SK-N-SH (cell line): Measurements from ENCODE around the gene PLD3. TPM values are rescaled to one million over a fixed set of nuclear protein-coding genes. Genes with fewer than 3 reads are reported as not detected.

Experiments used
- CTCF ChIA-PET: fragments of 300-600, 350-600 bp; formaldehyde crosslinking; extraction: SDS; loops from one replicate; lab custom pipeline; 2021; lab: Yijun Ruan, JAX
- POLR2A ChIA-PET: fragments of 350-600 bp; sonication (Branson Sonifier 250); formaldehyde crosslinking; extraction: SDS; loops from one replicate; lab custom pipeline; 2020; ENCODE audit warnings: antibody characterized with exemption, inconsistent platforms; lab: Yijun Ruan, JAX
- DNase-seq: peaks from one replicate; pipeline ENCODE4 v3.0.0; 2012
- H2AFZ ChIP-seq: fragments of 200-600 bp; sonication (generic); 2 replicates; pipeline ENCODE4 v1.8.1; 2016; ENCODE audit warnings: antibody characterized with exemption, mild to moderate bottlenecking, low read depth
- H3F3A ChIP-seq: fragments of 200-600 bp; sonication (generic); replicated peaks from 2 replicates; pipeline ENCODE3; 2016; ENCODE audit warnings: antibody characterized with exemption, mild to moderate bottlenecking; ENCODE audit not compliant: insufficient read depth
- H3K27ac ChIP-seq, 2 experiments: fragments of 200-500 bp in 1 of 2; fragments of 200-600 bp in 1 of 2; sonication (Bioruptor generic) in 1 of 2; sonication (generic), shearing (Covaris generic) in 1 of 2; 2 replicates each; pipeline versions ENCODE4 v1.5.1 to v1.6.1; 2014 to 2016; ENCODE audit warnings: low read depth in 2 of 2, inconsistent platforms in 1 of 2, low read length in 1 of 2, mild to moderate bottlenecking in 1 of 2, mixed read lengths in 1 of 2
- H3K27me3 ChIP-seq: fragments of 200-600 bp; sonication (generic), shearing (Covaris generic); 2 replicates; pipeline ENCODE4 v1.6.1; 2016; ENCODE audit warnings: mixed run types; ENCODE audit not compliant: insufficient read depth
- H3K36me3 ChIP-seq, 2 experiments: fragments of 200-500 bp in 1 of 2; fragments of 200-600 bp in 1 of 2; sonication (Bioruptor generic) in 1 of 2; sonication (generic) in 1 of 2; replicated peaks in 1 of 2; 2 replicates each; pipeline versions ENCODE3 to v1.5.1; 2014 to 2016; ENCODE audit warnings: low read length in 1 of 2, mild to moderate bottlenecking in 1 of 2; ENCODE audit not compliant: insufficient read depth in 2 of 2, control insufficient read depth in 1 of 2
- H3K4me1 ChIP-seq, 2 experiments: fragments of 200-500 bp in 1 of 2; fragments of 200-600 bp in 1 of 2; sonication (Bioruptor generic) in 1 of 2; sonication (generic), shearing (Covaris generic) in 1 of 2; 2 replicates each; pipeline versions ENCODE4 v1.5.1 to v1.6.1; 2014 to 2016; ENCODE audit warnings: low read depth in 1 of 2, low read length in 1 of 2, mixed run types in 1 of 2; ENCODE audit not compliant: insufficient read depth in 2 of 2, control insufficient read depth in 1 of 2
- H3K4me2 ChIP-seq: fragments of 200-600 bp; sonication (generic), shearing (Covaris generic); 2 replicates; pipeline ENCODE4 v1.6.1; 2017; ENCODE audit warnings: mixed run types
- H3K4me3 ChIP-seq, 2 experiments: fragments of 200-500 bp in 1 of 2; fragments of 200-600 bp in 1 of 2; sonication (Bioruptor generic) in 1 of 2; sonication (generic), shearing (Covaris generic) in 1 of 2; 2 replicates each; pipeline versions ENCODE4 v1.5.1 to v1.8.1; 2014 to 2016; ENCODE audit warnings: low read depth in 2 of 2, inconsistent platforms in 1 of 2, low read length in 1 of 2, mild to moderate bottlenecking in 1 of 2, mixed read lengths in 1 of 2, moderate library complexity in 1 of 2
- H3K79me2 ChIP-seq: fragments of 200-600 bp; sonication (generic); 2 replicates; pipeline ENCODE4 v1.8.1; 2017; ENCODE audit warnings: mild to moderate bottlenecking; ENCODE audit not compliant: insufficient read depth
- H3K9ac ChIP-seq: fragments of 200-600 bp; sonication (generic); 2 replicates; pipeline ENCODE4 v1.6.1; 2017; ENCODE audit warnings: mixed run types
- H3K9me2 ChIP-seq: fragments of 200-600 bp; sonication (generic); 2 replicates; pipeline ENCODE4 v1.6.1; 2017; ENCODE audit warnings: mixed run types
- H3K9me3 ChIP-seq: fragments of 200-600 bp; sonication (generic); 2 replicates; pipeline ENCODE4 v1.6.1; 2017; ENCODE audit warnings: mixed run types, mild to moderate bottlenecking, moderate library complexity
- H4K20me1 ChIP-seq: fragments of 200-600 bp; sonication (generic); 2 replicates; pipeline ENCODE4 v1.6.1; 2017; ENCODE audit warnings: mild to moderate bottlenecking, mixed run types; ENCODE audit not compliant: insufficient read depth
- CHD2 ChIP-seq: fragments of 150-350 bp; IDR thresholded peaks from 2 replicates; pipeline ENCODE4 v1.6.1; 2018; ENCODE audit warnings: low read length; ENCODE audit not compliant: partially characterized antibody
- ELF1 ChIP-seq: IDR thresholded peaks from 2 replicates; pipeline ENCODE4 v1.4.0; 2012
- EP300 ChIP-seq, 2 experiments: IDR thresholded peaks; 2 replicates each; pipeline versions ENCODE4 v1.4.0 to v1.6.1; 2012; ENCODE audit warnings: borderline replicate concordance in 1 of 2, low read depth in 1 of 2, low read length in 1 of 2
- EZH2phosphoT487 ChIP-seq: fragments of 200-600 bp; sonication (generic); IDR thresholded peaks from 2 replicates; pipeline ENCODE4 v1.6.1; 2017; ENCODE audit warnings: low read depth, mixed run types, mild to moderate bottlenecking, antibody characterized with exemption, moderate library complexity, borderline replicate concordance
- FOXJ3 ChIP-seq: sonication (generic); formaldehyde crosslinking; IDR thresholded peaks from 2 replicates; pipeline ENCODE4 v1.5.1; 2020; ENCODE audit warnings: mild to moderate bottlenecking, missing genetic modification reagents
- JUND ChIP-seq: IDR thresholded peaks from 2 replicates; pipeline ENCODE4 v1.4.0; 2012
- MXI1 ChIP-seq: IDR thresholded peaks from 2 replicates; pipeline ENCODE4 v1.6.1; 2012; ENCODE audit warnings: mild to moderate bottlenecking, low read depth, low read length, improper control_type of control experiment
- NFIC ChIP-seq: IDR thresholded peaks from 2 replicates; pipeline ENCODE4 v1.4.0; 2012; ENCODE audit warnings: borderline replicate concordance
- NRF1 ChIP-seq: IDR thresholded peaks from 2 replicates; pipeline ENCODE4 v1.6.1; 2012; ENCODE audit warnings: low read depth, mild to moderate bottlenecking, low read length
- POLR2AphosphoS5 ChIP-seq: IDR thresholded peaks from 2 replicates; pipeline ENCODE4 v1.6.1; 2012; ENCODE audit warnings: low read depth, low read length
- RAD21 ChIP-seq: IDR thresholded peaks from 2 replicates; pipeline ENCODE4 v1.6.1; 2012; ENCODE audit warnings: mild to moderate bottlenecking, low read length
- RCOR1 ChIP-seq: fragments of 150-350 bp; IDR thresholded peaks from 2 replicates; pipeline ENCODE4 v1.6.1; 2017; ENCODE audit warnings: antibody characterized with exemption, low read length
- RFX5 ChIP-seq: IDR thresholded peaks from 2 replicates; pipeline ENCODE4 v1.6.1; 2012; ENCODE audit warnings: mild to moderate bottlenecking, improper control_type of control experiment, low read length
- TAF1 ChIP-seq: IDR thresholded peaks from 2 replicates; pipeline ENCODE4 v1.6.1; 2012; ENCODE audit warnings: low read depth, mild to moderate bottlenecking, low read length, moderate library complexity, borderline replicate concordance
- WGBS: methylation state at CpG from one replicate; pipeline ENCODE4 v1.1.6; 2017; ENCODE audit warnings: low lambda C conversion rate; 5-methylcytosine and 5-hydroxymethylcytosine counted together
- polyA plus RNA-seq, 3 experiments: library from polyadenylated mRNA; depleted of rRNA; stranded (reverse); fragments of >200 nt; gene quantifications; 2 replicates each; pipeline ENCODE4 v1.2.3, GENCODE V29; 2012
- TF ChIP-seq, protein P1 (sequence below): IDR thresholded peaks from 2 replicates; pipeline ENCODE4 v1.4.0; 2012; ENCODE audit warnings: low read depth, borderline replicate concordance
- TF ChIP-seq, protein P2 (sequence below): IDR thresholded peaks from 2 replicates; pipeline ENCODE4; 2012
- TF ChIP-seq, protein P3 (sequence below): IDR thresholded peaks from 2 replicates; pipeline ENCODE4 v1.4.0; 2012; ENCODE audit warnings: low read depth, borderline replicate concordance
- TF ChIP-seq, protein P4 (sequence below): IDR thresholded peaks from 2 replicates; pipeline ENCODE4 v1.4.0; 2012; ENCODE audit warnings: low read depth

Gene PLD3
- polyA plus RNA-seq, 1 of the 3 experiments (the other 2 are of a cell fraction) = 511 TPM

DNA sequence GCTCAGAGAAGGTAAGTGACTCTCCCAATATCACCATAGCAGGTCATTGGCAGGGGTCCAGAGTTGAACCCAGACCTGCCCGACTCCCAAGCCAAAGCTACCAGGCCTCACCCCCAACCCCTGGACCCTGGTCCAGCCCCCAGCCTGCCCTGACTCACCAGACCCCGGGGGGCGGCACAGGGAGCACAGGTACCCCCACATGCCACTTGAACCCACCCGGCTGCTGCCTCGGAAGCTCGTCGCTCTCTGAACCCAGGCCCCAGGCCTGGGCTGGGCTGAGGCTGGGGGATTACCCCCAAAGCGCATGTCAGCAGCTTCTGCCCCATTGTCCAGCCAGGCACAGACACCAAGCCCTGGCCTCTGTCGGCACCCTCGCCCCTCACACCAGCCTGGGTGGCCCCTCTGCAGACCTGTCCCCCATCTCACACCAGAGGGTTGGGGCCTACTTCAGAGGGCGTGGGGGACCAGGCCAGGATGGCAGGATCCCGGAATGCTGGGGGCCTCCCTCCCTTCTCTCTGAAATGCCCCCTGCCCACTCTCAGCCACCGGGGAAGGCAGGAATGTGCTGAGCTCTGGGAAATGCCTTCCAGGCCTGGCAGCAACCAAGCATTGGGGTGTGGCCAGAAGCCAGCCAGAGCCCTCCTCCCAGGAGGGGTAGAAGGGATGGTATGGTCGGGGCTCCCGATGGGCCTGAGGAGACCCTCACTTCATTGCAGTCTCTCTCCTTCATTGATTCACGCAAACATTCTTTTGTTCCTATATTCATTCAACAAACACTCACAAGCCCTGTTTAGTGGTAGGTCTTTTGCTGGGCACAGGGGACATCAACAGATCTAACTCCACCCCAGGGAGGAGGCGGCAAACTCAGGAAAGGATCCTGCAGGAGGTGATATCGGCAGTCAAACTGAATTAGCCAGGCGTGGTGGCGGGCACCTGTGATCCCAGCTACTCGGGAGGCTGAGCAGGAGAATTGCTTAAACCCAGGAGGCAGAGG, 66.3 kb downstream of the PLD3 start (continued):
- TF ChIP-seq, protein P1, sequence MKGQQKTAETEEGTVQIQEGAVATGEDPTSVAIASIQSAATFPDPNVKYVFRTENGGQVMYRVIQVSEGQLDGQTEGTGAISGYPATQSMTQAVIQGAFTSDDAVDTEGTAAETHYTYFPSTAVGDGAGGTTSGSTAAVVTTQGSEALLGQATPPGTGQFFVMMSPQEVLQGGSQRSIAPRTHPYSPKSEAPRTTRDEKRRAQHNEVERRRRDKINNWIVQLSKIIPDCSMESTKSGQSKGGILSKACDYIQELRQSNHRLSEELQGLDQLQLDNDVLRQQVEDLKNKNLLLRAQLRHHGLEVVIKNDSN = no peak
- TF ChIP-seq CHD2 = no peak
- TF ChIP-seq, all 33 proteins: peak for 0

DNA sequence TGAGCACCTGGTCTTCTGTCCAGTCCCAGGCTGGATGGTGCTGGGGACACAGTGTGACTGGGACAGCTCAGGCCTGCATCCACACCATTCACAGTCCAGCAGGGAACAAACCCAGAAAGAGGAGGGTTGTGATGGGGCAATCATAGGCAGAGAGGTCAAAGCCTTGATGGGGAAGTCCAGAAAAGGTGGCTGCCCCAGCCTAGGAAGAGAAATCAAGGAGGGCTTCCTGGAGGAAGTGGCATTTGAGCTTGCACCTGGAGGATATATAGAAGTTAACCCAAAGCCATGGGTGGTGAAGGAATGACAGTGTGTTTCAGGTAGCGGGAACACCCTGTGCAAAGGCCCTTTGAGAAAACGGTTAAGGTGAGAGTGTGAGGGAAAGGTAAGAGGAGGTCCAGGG, 67.3 kb downstream of the PLD3 start:
- no peaks in the 10 kb centered on the region; a peak in 1 of 4 replicates for H3K4me1 ChIP-seq
- no peaks in the 10 kb centered on the region for H3K9me2 ChIP-seq
- no peak overlapping the region for H3K4me3 ChIP-seq
- no peaks in the 10 kb centered on the region for H3K9me3 ChIP-seq
- ChIA-PET POLR2A (no interaction called here), CTCF (interaction anchor here (1.1 to 2.2 kb wide), 4 partner anchors 9 to 111 kb away, joined by 3 to 7 read pairs (median 4); no protein-coding TSS in a partner anchor)
- H4K20me1 ChIP-seq = no peaks in the 10 kb centered on the region
- no peak overlapping the region for H2AFZ ChIP-seq
- no peaks in the 10 kb centered on the region for H3K36me3 ChIP-seq
- H3K27ac ChIP-seq = no peak overlapping the region
- no peak for DNase-seq
- H3K79me2 ChIP-seq = no peaks in the 10 kb centered on the region
- no peaks in the 10 kb centered on the region for H3K27me3 ChIP-seq
- no peak for TF ChIP-seq TAF1
- no peak overlapping the region for H3K9ac ChIP-seq
- no peak overlapping the region for H3K4me2 ChIP-seq
- H3F3A ChIP-seq = peaks cover 12% of the 10 kb centered on the region
- WGBS = 93% methylated on average over 2 of the region's 2 CpGs

DNA sequence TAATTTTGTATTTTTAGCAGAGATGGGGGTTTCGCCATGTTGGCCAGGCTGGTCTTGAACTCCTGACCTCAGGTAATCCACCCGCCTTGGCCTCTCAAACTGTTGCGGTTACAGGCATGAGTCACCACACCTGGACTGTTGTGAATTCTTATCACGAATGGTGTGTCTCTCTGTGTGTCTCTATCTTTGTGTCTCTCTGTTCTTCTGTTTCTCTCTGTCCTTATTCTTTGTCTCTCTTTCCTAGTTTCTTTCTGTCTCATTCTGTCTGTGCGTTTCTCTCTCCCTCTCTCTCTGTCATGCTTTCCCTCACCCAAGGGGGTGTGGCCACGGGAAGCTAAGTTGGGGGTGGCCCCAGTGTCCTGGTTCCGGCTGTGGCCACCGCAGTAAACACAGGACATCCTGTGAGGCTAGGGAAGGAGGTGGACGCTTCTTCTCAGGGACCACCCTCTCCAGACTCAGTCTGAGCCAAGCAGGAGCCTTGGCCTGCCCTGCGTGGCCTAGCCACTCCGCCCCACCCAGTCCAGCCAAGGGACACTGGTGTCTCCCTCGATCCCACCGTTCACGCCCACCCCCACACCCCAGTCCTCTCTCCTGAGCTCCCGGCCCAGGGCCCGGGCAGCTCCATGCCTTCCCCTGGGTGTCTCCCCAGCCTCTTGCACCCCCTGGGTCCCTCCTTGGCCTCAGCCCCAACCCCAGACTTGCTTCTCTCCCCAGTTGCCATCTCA, 68.6 kb downstream of the PLD3 start:
- CTCF ChIA-PET = interaction anchor here (0.6 to 1.2 kb wide), 3 partner anchors 14 to 278 kb away, joined by 3 read pairs; no protein-coding TSS in a partner anchor
- peaks cover 0 to 2% of the 10 kb centered on the region in 2 experiments for H3K36me3 ChIP-seq
- DNase-seq = no peak
- no peaks in the 10 kb centered on the region for H4K20me1 ChIP-seq
- H3K9me3 ChIP-seq = no peaks in the 10 kb centered on the region
- 75% methylated on average over 14 of the region's 16 CpGs for WGBS
- H3K4me2 ChIP-seq = no peak overlapping the region
- POLR2A ChIA-PET = no interaction called here
- no peaks in the 10 kb centered on the region for H3K9me2 ChIP-seq
- H3K9ac ChIP-seq = no peak overlapping the region
- peaks cover 22% of the 10 kb centered on the region for H3F3A ChIP-seq
- H3K4me3 ChIP-seq = no peak overlapping the region
- peaks cover 2 to 6% of the 10 kb centered on the region in 2 experiments; a peak in 3 of 4 replicates for H3K4me1 ChIP-seq
- H2AFZ ChIP-seq = no peak overlapping the region
- H3K27ac ChIP-seq = no peak overlapping the region
- peaks cover 7% of the 10 kb centered on the region for H3K79me2 ChIP-seq
- H3K27me3 ChIP-seq = no peaks in the 10 kb centered on the region
- no peak for TF ChIP-seq EP300 (IDR thresholded peaks at IDR 0.05; ENCODE audit: borderline replicate concordance in 1 of 2, low read depth in 1 of 2, low read length in 1 of 2)
- no peak for TF ChIP-seq JUND
- no peak for TF ChIP-seq EZH2phosphoT487
- TF ChIP-seq, protein P2, sequence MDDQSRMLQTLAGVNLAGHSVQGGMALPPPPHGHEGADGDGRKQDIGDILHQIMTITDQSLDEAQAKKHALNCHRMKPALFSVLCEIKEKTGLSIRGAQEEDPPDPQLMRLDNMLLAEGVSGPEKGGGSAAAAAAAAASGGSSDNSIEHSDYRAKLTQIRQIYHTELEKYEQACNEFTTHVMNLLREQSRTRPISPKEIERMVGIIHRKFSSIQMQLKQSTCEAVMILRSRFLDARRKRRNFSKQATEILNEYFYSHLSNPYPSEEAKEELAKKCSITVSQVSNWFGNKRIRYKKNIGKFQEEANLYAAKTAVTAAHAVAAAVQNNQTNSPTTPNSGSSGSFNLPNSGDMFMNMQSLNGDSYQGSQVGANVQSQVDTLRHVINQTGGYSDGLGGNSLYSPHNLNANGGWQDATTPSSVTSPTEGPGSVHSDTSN = no peak
- TF ChIP-seq RFX5 = no peak
- TF ChIP-seq RCOR1 = no peak
- TF ChIP-seq MXI1 = no peak
- no peak for TF ChIP-seq RAD21
- no peak for TF ChIP-seq TAF1
- TF ChIP-seq, protein P3, sequence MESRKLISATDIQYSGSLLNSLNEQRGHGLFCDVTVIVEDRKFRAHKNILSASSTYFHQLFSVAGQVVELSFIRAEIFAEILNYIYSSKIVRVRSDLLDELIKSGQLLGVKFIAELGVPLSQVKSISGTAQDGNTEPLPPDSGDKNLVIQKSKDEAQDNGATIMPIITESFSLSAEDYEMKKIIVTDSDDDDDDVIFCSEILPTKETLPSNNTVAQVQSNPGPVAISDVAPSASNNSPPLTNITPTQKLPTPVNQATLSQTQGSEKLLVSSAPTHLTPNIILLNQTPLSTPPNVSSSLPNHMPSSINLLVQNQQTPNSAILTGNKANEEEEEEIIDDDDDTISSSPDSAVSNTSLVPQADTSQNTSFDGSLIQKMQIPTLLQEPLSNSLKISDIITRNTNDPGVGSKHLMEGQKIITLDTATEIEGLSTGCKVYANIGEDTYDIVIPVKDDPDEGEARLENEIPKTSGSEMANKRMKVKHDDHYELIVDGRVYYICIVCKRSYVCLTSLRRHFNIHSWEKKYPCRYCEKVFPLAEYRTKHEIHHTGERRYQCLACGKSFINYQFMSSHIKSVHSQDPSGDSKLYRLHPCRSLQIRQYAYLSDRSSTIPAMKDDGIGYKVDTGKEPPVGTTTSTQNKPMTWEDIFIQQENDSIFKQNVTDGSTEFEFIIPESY = no peak
- TF ChIP-seq FOXJ3 (CRISPR knock-in tag) = no peak
- TF ChIP-seq ELF1 = no peak
- TF ChIP-seq, protein P1 = no peak
- TF ChIP-seq POLR2AphosphoS5 = no peak
- TF ChIP-seq NRF1 = no peak
- TF ChIP-seq NFIC = no peak
- TF ChIP-seq, protein P4, sequence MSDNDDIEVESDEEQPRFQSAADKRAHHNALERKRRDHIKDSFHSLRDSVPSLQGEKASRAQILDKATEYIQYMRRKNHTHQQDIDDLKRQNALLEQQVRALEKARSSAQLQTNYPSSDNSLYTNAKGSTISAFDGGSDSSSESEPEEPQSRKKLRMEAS = no peak
